ENCODE data around the gene IL23R.
A peak's percentile ranks its signal among the peaks of the same experiment; 100 is the strongest.
"Not testable (repeated sequence)": the region's sequence is repeated elsewhere in the genome, so short reads cannot be mapped to it uniquely, and the experiment has no call there.

Gene IL23R

DNA sequence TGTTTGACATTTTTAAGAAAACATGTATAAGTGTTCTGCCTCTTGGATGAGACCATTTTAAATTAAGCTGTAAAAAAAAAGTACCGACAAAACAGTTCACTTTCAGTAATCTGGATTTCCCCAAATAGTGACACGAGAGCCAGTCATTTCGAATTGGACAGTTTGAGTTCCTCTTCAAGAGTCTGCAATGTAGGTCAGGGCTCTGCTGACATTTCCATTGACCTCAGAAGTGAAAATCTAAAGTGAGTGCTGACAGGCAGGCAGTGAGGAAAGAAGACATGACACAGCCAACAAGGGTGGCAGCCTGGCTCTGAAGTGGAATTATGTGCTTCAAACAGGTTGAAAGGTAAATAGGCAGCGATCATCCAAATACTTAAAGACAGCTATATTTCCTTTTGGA, at the start of gene IL23R:
IL23R (plus strand) TSS at position 259 of the 400 bp plus-strand sequence. CDS start 1,667 bp downstream, outside the sequence.
- DNase-seq = peak; percentile 52

DNA sequence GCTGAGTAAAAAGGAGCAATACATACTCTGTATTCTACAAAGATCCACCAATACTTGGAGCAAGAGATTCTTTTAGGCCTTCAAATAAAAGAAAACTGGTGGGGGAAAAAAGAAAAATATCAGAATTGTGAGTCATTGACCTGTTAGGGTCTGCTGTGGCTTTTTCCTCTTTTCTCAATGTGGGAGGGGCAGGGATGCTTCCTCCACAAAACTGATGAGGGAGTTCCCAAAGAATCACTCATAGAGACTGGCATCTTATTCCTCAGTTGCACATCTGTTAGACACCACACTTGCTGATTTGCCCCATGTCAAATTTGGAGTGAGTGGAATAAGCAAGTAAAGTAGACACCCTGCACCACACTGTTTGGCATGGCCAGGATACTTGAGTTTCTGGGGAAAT, 48.1 kb upstream of the IL23R start:
- no peak for DNase-seq

- no peak for DNase-seq
Observed at GRCh38 chr1:67118646-67119045, 47.6 kb upstream of the IL23R start.

DNA sequence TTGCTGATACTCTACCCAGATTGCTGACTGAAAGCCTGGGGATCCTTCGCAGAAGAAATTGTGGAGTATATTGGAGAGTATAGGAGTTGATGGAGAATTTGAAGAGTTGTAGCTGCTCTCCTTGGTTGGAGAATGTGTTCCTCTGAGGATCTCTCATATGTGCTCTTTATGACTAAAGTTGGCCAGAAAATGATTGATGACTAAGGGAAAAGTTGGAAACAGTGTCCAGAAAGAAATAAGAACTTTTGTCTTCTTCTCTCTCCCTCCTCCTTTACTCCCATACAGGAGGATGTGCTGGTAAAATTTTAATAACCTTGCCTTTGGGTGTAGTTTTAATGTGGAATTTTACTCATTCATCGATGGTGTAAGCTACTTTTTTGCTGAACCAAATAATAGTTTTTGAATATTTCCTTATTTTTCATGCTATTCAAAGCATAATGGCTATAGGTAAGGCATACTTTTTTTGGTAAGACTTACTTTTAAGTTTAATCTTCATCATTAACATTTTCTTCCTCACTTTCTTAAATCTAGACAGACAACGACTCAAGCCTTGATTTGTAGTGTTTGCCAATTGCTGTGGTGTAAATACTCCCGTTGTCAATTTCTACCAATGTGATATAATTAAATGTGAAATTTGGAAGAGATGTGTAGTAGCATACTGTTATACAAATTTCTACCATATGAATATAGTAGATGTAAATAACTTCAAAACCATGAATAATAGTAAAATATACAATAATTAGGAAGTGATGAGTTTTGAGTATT, 45.2 kb upstream of the IL23R start:
- DNase-seq = no peak

- DNase-seq = no peak
Observed at GRCh38 chr1:67124455-67124854, 41.8 kb upstream of the IL23R start.

- no peak for DNase-seq
Observed at GRCh38 chr1:67126111-67126746, 40.0 kb upstream of the IL23R start.

DNA sequence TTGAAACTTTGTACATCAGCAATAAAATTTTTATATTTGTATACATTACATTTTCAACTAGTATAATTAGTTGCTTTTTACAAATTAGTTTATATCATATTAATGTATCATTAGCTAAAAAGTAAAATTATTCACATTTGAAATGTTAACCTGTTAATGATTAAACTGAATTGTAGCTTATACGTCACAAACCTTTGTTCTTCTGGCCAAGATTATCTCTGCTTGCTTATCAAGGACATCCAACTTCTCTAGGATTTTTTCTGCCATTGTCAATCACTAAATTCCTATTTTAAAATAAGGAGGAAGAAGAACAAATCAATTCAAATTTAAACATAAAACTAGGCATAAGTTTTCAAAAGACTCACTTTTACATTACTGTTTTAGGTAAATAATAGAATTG, 39.3 kb upstream of the IL23R start:
- DNase-seq = no peak

DNA sequence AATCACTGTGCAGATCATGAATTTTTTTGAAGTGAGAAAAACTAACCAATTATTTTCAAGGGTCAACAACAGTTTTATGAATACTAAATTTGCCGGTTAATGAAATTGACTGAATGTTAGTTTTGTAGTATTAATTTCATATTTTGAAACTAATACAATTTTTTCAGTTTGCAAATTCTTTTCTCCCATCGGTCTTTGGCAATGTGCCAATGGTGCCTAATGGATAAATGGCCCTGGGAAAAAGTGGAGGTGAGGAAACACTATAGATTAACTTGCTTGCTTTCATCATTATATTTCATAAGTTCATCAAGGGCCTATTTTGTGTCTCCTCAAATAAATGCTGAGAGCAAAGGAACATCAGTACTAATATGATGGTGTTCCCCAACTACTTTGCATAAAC, 35.6 kb upstream of the IL23R start:
- no peak for DNase-seq

- no peak for DNase-seq
Observed at GRCh38 chr1:67133177-67133576, 33.1 kb upstream of the IL23R start.

DNA sequence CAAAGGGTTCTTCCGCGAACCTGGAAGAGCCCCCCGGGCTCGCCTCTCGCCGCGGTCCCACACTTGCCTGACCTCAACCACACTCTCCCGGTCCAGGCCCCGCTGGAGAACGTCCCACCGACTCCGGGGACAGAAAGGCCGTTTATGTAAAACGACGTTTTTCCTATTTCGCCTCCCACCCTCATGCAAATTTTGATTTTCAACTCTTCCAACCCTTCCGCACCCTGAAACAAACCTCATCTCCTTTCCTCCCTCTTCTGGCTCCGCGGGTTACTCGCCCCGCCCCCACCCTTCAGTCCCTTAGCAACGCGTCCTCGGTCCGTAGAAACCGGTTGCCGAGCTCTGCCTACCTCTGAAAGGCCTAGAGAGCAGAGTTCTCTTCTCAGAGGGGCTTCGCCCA, 31.6 kb upstream of the IL23R start, which contains the start of gene C1orf141:
C1orf141 (minus strand) TSS at position 276 of the 400 bp plus-strand sequence. CDS start 7,730 bp downstream, outside the sequence.
- no peak for DNase-seq

GRCh38 chr1:67135354-67135753, 30.9 kb upstream of the IL23R start:
- DNase-seq = no peak

GRCh38 chr1:67137307-67137753, 28.9 kb upstream of the IL23R start:
- DNase-seq = no peak

DNA sequence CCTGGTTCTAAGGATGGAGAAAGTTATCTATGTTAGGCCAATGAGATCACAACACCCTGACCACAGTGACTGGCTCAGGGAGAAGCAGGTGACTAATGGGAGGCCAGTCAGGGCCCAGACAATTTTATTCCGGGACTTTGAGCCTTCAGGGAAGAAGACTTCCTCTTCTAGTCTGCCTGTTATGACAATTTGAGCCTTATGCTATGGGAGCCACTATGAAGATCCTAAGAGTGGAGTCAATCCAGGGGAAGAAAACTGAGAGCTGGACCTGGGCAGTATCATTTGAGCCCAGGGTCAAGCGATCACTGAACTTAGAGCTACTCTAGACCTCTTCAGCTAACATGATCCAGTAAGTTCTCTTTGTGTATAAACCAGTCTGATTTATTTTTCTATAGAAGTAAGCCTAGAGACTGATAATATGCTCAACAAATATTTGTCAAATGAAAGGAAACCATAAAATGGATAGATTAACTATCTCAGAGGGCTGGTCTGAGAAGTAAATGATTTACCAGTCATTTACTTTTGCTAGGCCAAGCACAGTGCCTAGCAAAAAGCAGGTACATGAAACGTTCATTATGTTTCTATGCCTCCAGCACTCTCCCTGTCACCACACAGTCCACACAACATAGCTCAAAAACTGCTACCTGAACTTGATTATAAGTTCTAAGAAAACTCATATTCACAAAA, 27.3 kb upstream of the IL23R start:
- no peak for DNase-seq

DNA sequence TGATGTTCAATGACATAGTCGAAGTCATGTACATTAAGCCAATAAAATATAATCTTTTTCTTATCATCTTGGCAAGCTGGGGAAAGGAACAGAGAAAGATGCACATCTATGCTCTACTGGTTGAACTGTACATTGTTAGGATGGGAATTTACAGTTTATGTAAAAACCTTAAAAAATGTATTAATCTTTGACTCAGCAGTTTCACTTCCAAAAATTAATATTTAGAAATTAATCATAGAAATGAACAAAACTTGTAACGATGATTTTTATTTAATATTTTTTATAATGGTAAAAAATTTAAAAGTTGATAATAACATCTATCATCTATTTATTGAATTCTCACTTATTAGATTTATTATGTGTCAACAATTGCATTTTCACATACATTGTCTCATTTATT, 25.8 kb upstream of the IL23R start:
- DNase-seq = no peak

- not testable (repeated sequence) for DNase-seq
Observed at GRCh38 chr1:67141832-67142231, 24.4 kb upstream of the IL23R start.

GRCh38 chr1:67142931-67143330, 23.3 kb upstream of the IL23R start:
- peak; percentile 21 for DNase-seq

- DNase-seq = no peak
Observed at GRCh38 chr1:67143966-67144365, 22.3 kb upstream of the IL23R start.

DNA sequence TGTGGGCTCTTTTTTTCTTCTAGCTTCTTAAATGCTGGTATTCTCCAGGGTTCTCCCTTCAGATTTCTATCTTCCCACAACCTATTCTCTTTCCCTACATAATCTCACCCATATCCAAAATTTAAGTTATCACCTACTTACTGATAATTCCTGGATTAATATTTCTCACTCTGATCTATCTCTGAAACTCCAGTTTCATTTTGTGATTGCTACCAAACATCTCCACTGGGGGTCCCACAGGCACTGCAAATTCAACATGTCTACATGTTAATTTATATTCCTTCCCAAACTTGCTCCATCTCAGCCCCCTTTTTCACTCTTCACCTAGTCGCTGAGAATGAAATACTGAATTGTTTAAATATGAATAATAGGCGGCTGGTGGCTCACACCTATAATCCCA, 21.6 kb upstream of the IL23R start:
- peak; percentile 44 for DNase-seq

DNA sequence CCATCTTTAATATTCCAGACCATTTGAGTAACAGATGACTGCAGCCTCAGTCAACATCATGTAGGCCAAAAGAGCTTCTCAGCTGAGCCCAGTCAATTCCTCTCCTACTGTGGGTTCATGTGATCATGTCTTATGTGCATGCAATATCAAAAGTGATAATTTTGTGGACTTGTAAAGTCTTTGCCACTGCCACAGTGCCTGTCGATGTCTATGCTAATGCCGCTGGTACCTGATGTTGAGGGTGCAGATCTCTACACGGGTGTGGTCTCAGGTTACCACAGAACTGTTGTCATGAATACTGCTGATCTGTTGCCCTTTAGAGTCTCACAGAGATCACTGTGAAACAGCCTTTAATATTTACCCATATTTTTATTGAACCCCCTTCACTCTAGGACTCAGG, 20.2 kb upstream of the IL23R start:
- no peak for DNase-seq

DNA sequence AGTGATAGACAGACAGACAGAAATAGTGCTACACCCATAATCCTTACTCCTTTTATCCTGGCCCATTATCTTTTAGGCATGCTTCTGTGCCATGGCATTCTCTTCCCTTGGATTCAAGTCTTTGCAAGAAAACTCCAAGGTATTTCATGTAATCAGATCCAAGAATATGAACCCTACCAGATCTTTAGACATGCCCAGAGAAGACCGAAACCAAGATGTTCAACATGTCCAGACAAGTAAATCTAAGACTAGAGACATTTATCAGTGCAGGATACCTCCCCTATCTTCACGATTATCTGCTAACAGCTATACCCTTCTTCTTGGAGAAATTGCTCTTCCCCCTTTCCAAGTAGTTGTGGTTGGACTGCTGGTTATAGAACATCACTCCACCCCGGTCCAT, 19.7 kb upstream of the IL23R start:
- no peak for DNase-seq

- not testable (repeated sequence) for DNase-seq
Observed at GRCh38 chr1:67147973-67148372, 18.3 kb upstream of the IL23R start.

GRCh38 chr1:67148516-67149178, 17.6 kb upstream of the IL23R start:
- no peak for DNase-seq

GRCh38 chr1:67149179-67149770, 17.0 kb upstream of the IL23R start:
- peak; percentile 68 for DNase-seq
